HEK293T (cell line): Measurements from ENCODE around the gene DVL1.

Experiments
- CTCF ChIA-PET: fragments of 350-600 bp; formaldehyde crosslinking; extraction: SDS; loops from one replicate; lab custom pipeline; 2021; ENCODE audit warnings: antibody characterized with exemption, inconsistent platforms; lab: Yijun Ruan, JAX
- POLR2A ChIA-PET: fragments of 350-600 bp; formaldehyde crosslinking; extraction: SDS; loops from one replicate; lab custom pipeline; 2020; ENCODE audit warnings: antibody characterized with exemption, inconsistent platforms; lab: Yijun Ruan, JAX
- DNase-seq: peaks from one replicate; pipeline ENCODE4 v3.0.0; 2012; ENCODE audit warnings: mixed read lengths; ENCODE audit errors: extremely low spot score
- ARNT ChIP-seq: fragments of 450-650 bp; IDR thresholded peaks from 2 replicates; pipeline ENCODE4 v1.6.1; 2017; ENCODE audit warnings: mild to moderate bottlenecking
- BHLHE40 ChIP-seq: fragments of 450-650 bp; IDR thresholded peaks from 2 replicates; pipeline ENCODE4 v1.6.1; 2016; ENCODE audit warnings: mild to moderate bottlenecking, moderate library complexity, borderline replicate concordance
- CTBP1 ChIP-seq: fragments of 450-650 bp; IDR thresholded peaks from 2 replicates; pipeline ENCODE4 v1.6.1; 2016; ENCODE audit warnings: borderline replicate concordance
- ELF4 ChIP-seq: fragments of 450-650 bp; IDR thresholded peaks from 2 replicates; pipeline ENCODE4 v1.6.1; 2017; ENCODE audit warnings: antibody characterized with exemption
- FOXA1 ChIP-seq: fragments of 450-650 bp; IDR thresholded peaks from 2 replicates; pipeline ENCODE4 v1.6.1; 2016; ENCODE audit warnings: mild to moderate bottlenecking
- FOXK2 ChIP-seq: fragments of 450-650 bp; IDR thresholded peaks from 2 replicates; pipeline ENCODE4 v1.6.1; 2016; ENCODE audit warnings: mild to moderate bottlenecking
- FOXM1 ChIP-seq: fragments of 450-650 bp; IDR thresholded peaks from 2 replicates; pipeline ENCODE4 v1.6.1; 2017; ENCODE audit warnings: mild to moderate bottlenecking, borderline replicate concordance
- HDGF ChIP-seq: fragments of 450-650 bp; IDR thresholded peaks from 2 replicates; pipeline ENCODE4 v1.6.1; 2017; ENCODE audit warnings: antibody characterized with exemption, borderline replicate concordance
- L3MBTL2 ChIP-seq: fragments of 450-650 bp; conservative IDR thresholded peaks from 2 replicates; pipeline ENCODE4 v1.6.1; 2016; ENCODE audit warnings: mild to moderate bottlenecking
- LEF1 ChIP-seq: fragments of 450-650 bp; IDR thresholded peaks from 2 replicates; pipeline ENCODE4 v1.6.1; 2017; ENCODE audit warnings: mild to moderate bottlenecking, borderline replicate concordance
- NFRKB ChIP-seq: fragments of 450-650 bp; IDR thresholded peaks from 2 replicates; pipeline ENCODE4 v1.6.1; 2016; ENCODE audit warnings: mild to moderate bottlenecking, moderate library complexity
- PKNOX1 ChIP-seq: fragments of 450-650 bp; IDR thresholded peaks from 2 replicates; pipeline ENCODE4 v1.6.1; 2016
- SP1 ChIP-seq: fragments of 450-650 bp; IDR thresholded peaks from 2 replicates; pipeline ENCODE4 v1.6.1; 2017
- SUZ12 ChIP-seq: fragments of 450-650 bp; IDR thresholded peaks from 2 replicates; pipeline ENCODE4 v1.6.1; 2016; ENCODE audit warnings: mild to moderate bottlenecking
- TARDBP ChIP-seq: fragments of 450-650 bp; IDR thresholded peaks from 2 replicates; pipeline ENCODE4 v1.6.1; 2016
- ZNF384 ChIP-seq: fragments of 450-650 bp; IDR thresholded peaks from 2 replicates; pipeline ENCODE4 v1.6.1; 2016

DVL1 gene

GRCh38 chr1:1345384-1345783, 3.8 kb downstream of the DVL1 start:
- TF ChIP-seq TARDBP (no peak), BHLHE40 (no peak), FOXK2 (no peak), FOXA1 (no peak), CTBP1 (no peak), PKNOX1 (no peak), SP1 (no peak), SUZ12 (no peak), L3MBTL2 (no peak), FOXM1 (no peak), ELF4 (no peak), ZNF384 (no peak)
- POLR2A ChIA-PET, result no interaction called here
- CTCF ChIA-PET, result interaction anchor here (1.9 kb wide), 1 partner anchor 159 kb away, joined by 9 read pairs; no protein-coding TSS in a partner anchor
- no peak for DNase-seq

- peak; percentile 57 for DNase-seq
- POLR2A ChIA-PET, result no interaction called here
- CTCF ChIA-PET, result interaction anchor here (0.7 to 1.9 kb wide), 2 partner anchors 53 to 160 kb away, joined by 3 to 9 read pairs; no protein-coding TSS in a partner anchor
- no peak for TF ChIP-seq ARNT
- TF ChIP-seq NFRKB, result no peak
- no peak for TF ChIP-seq ZNF384
- TF ChIP-seq LEF1, result no peak
- no peak for TF ChIP-seq BHLHE40
- no peak for TF ChIP-seq HDGF
- TF ChIP-seq FOXM1, result no peak
- no peak for TF ChIP-seq ELF4
- no peak for TF ChIP-seq SP1
- no peak for TF ChIP-seq FOXK2
- no peak for TF ChIP-seq L3MBTL2
- TF ChIP-seq SUZ12, result no peak
- TF ChIP-seq TARDBP, result no peak
- no peak for TF ChIP-seq PKNOX1
- TF ChIP-seq CTBP1, result no peak
- TF ChIP-seq FOXA1, result no peak
These were observed 4.4 kb downstream of the DVL1 start for GRCh38 chr1:1344655-1345361.

- ChIA-PET POLR2A (no interaction called here), CTCF (no interaction called here)
- TF ChIP-seq TARDBP (no peak), SP1 (no peak), L3MBTL2 (no peak), PKNOX1 (no peak), BHLHE40 (no peak)
- DNase-seq, result no peak
These were observed 5.3 kb downstream of the DVL1 start for GRCh38 chr1:1343811-1344421.

GRCh38 chr1:1342584-1343115, 6.6 kb downstream of the DVL1 start:
- ChIA-PET CTCF (no interaction called here), POLR2A (interaction anchor here (0.6 kb wide), 1 partner anchor 47 kb away, joined by 4 read pairs; no protein-coding TSS in a partner anchor)
- no peak for TF ChIP-seq CTBP1
- TF ChIP-seq PKNOX1, result no peak
- DNase-seq, result no peak

GRCh38 chr1:1342061-1342562, 7.1 kb downstream of the DVL1 start:
- no peak for DNase-seq
- ChIA-PET CTCF (no interaction called here), POLR2A (no interaction called here)
- TF ChIP-seq ELF4 (no peak), TARDBP (no peak), SP1 (no peak), ARNT (no peak), SUZ12 (no peak), CTBP1 (no peak), FOXA1 (no peak), BHLHE40 (no peak), FOXM1 (no peak), LEF1 (no peak)
